NCI-H2081 treated with DMSO at 0.1 percent for 48 hours (cell line): ENCODE data around the gene RAB10.
A peak's percentile ranks its signal among the peaks of the same experiment; 100 is the strongest.
"Not testable (repeated sequence)": the region's sequence is repeated elsewhere in the genome, so short reads cannot be mapped to it uniquely, and the experiment has no call there.

Experiments used
- DNase-seq: peaks from one replicate; lab custom pipeline; 2025; lab: John Stamatoyannopoulos, UW

Gene RAB10

GRCh38 chr2:26016012-26016705 lies 17.7 kb upstream of the RAB10 start:
- no peak for DNase-seq

- not testable (repeated sequence) for DNase-seq
Observed at GRCh38 chr2:26016706-26017045, 17.2 kb upstream of the RAB10 start.

- DNase-seq, result no peak
Observed at GRCh38 chr2:26017464-26018183, 16.3 kb upstream of the RAB10 start.

GRCh38 chr2:26018184-26019055 lies 15.5 kb upstream of the RAB10 start:
- no peak for DNase-seq

- DNase-seq, result no peak
Observed at GRCh38 chr2:26020231-26020640, 13.6 kb upstream of the RAB10 start.

- no peak for DNase-seq
Observed at GRCh38 chr2:26024260-26024659, 9.6 kb upstream of the RAB10 start.

GRCh38 chr2:26025509-26025908 lies 8.4 kb upstream of the RAB10 start:
- DNase-seq, result no peak

- DNase-seq, result not testable (repeated sequence)
Observed at GRCh38 chr2:26028083-26028482, 5.8 kb upstream of the RAB10 start.

- not testable (repeated sequence) for DNase-seq
Observed at GRCh38 chr2:26032586-26033269, 1.2 kb upstream of the RAB10 start.

GRCh38 chr2:26033270-26033817 lies 540 bp upstream of the RAB10 start:
- peak; percentile 69 for DNase-seq

- no peak for DNase-seq
Observed at GRCh38 chr2:26034637-26034992, 731 bp downstream of the RAB10 start.

- DNase-seq, result no peak
Observed at GRCh38 chr2:26035090-26035743, 1.3 kb downstream of the RAB10 start.

- no peak for DNase-seq
Observed at GRCh38 chr2:26039603-26040323, 5.9 kb downstream of the RAB10 start.

- no peak for DNase-seq
Observed at GRCh38 chr2:26043109-26043508, 9.2 kb downstream of the RAB10 start.

GRCh38 chr2:26043862-26044696 lies 10.2 kb downstream of the RAB10 start:
- no peak for DNase-seq

GRCh38 chr2:26048791-26049190 lies 14.9 kb downstream of the RAB10 start:
- no peak for DNase-seq

GRCh38 chr2:26049641-26050040 lies 15.8 kb downstream of the RAB10 start:
- DNase-seq, result no peak

- DNase-seq, result no peak
Observed at GRCh38 chr2:26052740-26053139, 18.9 kb downstream of the RAB10 start.

GRCh38 chr2:26054598-26055348 lies 20.9 kb downstream of the RAB10 start:
- DNase-seq, result no peak
